ENCODE measurements around the gene NAT16.
"Not testable (repeated sequence)": the region's sequence is repeated elsewhere in the genome, so short reads cannot be mapped to it uniquely, and the experiment has no call there.

The NAT16 gene

GRCh38 chr7:101125989-101126650 lies 54.0 kb downstream of the NAT16 start:
- DNase-seq: no peak

GRCh38 chr7:101124376-101125056 lies 55.6 kb downstream of the NAT16 start:
- no peak for DNase-seq

GRCh38 chr7:101123703-101124068 lies 56.4 kb downstream of the NAT16 start:
- no peak for DNase-seq

- DNase-seq: no peak
Observed at GRCh38 chr7:101122933-101123702, 57.0 kb downstream of the NAT16 start.

- no peak for DNase-seq
Observed at GRCh38 chr7:101121991-101122932, 57.8 kb downstream of the NAT16 start.

GRCh38 chr7:101121631-101121990 lies 58.5 kb downstream of the NAT16 start:
- DNase-seq: not testable (repeated sequence)

All from activated CD4-positive, alpha-beta T cell treated with anti-CD3 and anti-CD28 coated beads, Interleukin-2, amount 50 U/mL, for 1 hour (primary cell).